Stimulated activated naive CD4-positive, alpha-beta T cell (primary cell): ENCODE data around the gene CACNA2D3.

Source experiments
- DNase-seq, 6 experiments: peaks; one replicate each; lab custom pipeline; 2025; lab: John Stamatoyannopoulos, UW

The CACNA2D3 gene

DNA sequence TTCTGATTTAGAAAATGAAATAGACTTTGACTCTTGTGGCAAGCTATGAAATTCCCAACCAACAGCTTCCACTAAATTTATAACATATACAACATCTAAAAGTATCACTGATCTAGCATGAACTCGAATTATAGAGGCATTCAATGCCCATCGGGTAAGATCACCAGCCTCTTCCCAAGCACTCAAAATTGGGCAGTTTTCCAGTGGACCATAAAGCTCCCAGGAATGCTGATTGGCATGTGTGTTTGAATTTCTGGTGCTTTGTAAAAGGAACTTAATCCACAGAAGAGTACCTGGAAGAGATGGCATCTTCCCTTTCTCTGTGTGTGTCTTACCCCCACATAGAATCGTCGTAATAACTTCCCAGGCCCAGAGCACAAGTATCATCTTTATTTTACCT, 795.5 kb downstream of the CACNA2D3 start:
- no peak for DNase-seq

- no peak for DNase-seq
Measured at GRCh38 chr3:54918516-54918915, 796.2 kb downstream of the CACNA2D3 start.

GRCh38 chr3:54928046-54928770, 805.9 kb downstream of the CACNA2D3 start, which contains the start of gene LRTM1:
Gene LRTM1 (minus strand): TSS chr3:54928059. CDS start chr3:54927911, 148 bp downstream.
- DNase-seq, result no peak

GRCh38 chr3:54931182-54931581, 808.8 kb downstream of the CACNA2D3 start:
- DNase-seq, result no peak

- no peak for DNase-seq
Measured at GRCh38 chr3:54932606-54933005, 810.3 kb downstream of the CACNA2D3 start.

- DNase-seq, result no peak
Measured at GRCh38 chr3:54935869-54936268, 813.5 kb downstream of the CACNA2D3 start.

- DNase-seq, result no peak
Measured at GRCh38 chr3:54936561-54936960, 814.2 kb downstream of the CACNA2D3 start.

DNA sequence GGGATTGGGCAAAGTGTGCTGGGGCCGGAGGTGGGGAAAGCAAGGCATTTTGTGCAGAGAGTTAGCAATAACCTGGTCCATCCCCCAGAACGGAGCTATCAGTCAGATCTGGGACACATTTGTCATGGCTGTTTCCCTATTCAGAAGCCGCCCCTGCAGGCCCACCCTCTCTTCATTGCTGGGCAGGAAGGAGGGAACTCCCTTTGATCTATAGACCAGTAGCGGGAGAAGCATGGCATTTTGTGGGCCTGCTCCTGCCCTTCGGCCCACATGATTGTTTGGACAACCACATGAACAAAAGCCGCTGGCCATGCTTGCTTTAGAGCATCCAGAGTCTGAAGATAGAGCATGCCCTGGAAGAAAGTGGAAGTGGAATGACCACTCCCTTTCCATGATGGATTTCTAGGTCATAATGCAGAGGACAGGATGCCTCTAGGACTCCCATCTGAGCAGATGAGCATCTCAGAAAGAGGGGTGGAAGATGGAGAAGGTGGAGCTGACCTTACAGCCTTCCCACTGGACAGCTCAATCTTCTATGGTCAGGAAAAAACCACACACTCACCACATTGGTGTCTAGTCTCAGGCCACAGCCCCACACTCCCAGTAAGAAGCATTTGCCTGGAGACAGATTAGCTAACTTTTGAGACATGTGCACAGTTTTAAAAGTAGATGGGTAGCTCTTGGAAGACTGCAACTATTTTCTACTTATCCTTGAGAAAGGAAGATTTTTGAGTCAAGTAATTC, 817.4 kb downstream of the CACNA2D3 start:
- no peak for DNase-seq

DNA sequence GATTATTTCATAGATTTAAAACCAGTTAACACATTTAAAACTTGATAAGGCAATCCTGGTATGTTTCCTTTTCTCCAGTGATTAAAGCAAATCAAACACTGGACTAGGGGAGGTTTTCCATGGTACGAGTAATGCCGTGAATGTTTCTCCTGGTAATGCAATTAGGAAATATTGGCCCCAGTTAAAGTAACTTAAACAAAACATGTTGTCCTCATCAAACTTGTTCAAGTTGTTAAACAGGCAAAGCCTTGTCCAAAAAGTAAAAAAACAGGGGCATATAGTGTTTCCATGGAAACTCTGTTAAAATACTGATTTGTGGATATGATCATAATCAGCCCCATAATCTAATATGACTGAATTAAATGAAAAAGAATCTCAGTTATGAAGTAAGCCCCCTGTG, 818.6 kb downstream of the CACNA2D3 start:
- DNase-seq, result no peak

DNA sequence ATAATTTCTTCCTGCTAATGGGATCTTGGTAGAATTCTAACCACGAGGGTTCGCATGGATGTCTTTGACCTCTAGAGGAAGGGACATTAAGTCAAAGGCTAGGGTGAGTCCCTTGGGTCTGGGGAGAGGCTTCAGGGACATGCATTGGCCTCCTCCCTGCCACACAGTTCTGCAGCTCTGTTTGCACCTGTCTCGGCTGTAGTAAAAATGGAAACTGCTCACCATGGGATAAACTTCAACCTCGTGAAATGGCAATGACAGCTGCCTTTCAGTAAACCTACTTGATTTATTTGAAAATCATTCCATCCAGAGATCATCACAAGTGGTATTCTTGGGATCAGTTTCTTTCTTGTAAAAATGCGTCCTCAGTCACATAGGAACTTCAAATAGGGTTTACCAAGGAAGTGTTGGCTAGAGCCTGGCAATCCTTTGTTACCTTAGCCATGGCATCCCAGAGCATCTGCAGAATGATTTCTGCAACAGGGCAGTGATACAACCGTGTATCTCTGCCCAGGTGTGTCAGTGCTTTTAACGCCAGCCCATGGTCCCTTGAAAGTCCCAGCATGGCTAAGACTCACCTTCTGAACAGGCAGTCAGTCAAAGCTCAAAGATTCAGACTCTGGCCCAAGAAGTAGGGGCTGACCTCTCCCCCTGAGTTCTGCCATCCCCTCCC, 819.5 kb downstream of the CACNA2D3 start:
- DNase-seq, result no peak

DNA sequence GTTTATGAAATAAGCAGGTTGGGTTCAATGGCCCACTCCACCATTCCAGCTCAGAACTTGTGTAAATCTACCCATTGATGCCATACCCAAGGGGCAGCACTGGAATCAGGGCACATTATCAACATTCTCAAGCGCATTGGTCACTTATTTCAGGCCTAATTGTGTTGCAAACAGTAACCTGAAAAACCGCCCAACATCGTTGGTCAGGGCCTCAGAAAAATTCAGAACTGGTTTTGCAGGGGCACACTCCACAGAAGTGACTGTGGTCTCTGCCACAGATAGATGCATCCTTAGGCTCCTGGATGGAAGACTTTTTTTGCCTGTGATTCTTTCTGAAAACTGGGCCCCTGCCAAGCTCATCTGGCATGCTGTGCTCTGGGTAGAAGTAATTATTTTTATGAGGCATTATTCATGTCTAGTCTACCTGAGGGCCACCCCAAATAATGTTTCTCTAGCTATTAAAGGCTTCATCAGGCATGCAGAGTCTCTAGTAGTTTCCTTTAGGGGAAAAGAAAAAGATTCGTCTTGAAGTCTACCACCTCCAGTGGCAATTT, 827.2 kb downstream of the CACNA2D3 start:
- no peak for DNase-seq

DNA sequence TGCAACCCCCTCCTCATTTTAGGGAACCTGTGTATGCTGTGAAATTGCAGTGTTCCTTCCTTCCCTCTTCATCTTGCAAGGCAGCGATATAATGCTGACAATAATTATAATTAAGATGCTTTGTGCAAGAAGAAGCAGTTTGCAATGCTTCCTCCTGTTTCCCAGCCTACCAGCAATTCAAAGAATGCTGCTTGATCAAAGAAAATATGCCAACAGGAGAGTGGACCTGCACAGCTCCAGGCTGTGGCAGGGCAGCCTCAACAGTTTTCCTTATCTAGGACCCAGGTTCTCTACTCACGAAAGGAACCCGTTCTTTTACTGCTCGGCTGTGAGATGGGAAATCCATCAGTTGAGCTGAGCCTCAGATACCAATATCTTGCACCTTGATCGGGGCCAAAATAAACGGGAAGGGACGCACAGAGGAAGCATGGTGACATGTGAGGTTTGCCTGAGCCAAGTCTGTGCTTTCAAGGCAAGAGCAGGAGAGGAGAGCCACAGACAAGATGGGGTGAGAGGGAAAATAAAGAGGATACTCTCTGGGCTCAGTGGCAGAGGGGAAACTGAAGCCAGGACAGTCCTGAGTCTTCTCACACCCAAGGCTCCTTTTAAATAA, 828.1 kb downstream of the CACNA2D3 start:
- no peak for DNase-seq

DNA sequence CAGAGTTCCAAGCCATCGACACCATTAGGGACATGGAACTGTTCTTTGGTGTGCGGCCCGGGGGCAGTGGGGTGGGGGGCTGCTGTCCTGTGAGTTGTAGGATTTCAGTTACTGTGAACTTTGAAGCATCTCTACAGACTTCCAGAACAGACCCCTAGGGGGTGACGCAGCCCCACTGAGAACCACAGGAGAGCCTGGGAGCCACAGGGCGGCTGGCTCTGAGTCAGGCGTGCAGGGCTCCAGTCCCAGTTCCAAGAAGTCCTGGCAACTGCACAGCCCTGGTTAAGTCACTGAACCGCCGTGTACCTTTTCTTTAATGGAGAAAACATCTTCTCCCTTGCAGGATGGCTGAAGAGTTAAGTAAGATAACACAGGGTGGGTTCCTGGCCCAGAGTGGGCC, 829.1 kb downstream of the CACNA2D3 start:
- DNase-seq, result no peak

- no peak for DNase-seq
Measured at GRCh38 chr3:54954022-54954421, 831.7 kb downstream of the CACNA2D3 start.

DNA sequence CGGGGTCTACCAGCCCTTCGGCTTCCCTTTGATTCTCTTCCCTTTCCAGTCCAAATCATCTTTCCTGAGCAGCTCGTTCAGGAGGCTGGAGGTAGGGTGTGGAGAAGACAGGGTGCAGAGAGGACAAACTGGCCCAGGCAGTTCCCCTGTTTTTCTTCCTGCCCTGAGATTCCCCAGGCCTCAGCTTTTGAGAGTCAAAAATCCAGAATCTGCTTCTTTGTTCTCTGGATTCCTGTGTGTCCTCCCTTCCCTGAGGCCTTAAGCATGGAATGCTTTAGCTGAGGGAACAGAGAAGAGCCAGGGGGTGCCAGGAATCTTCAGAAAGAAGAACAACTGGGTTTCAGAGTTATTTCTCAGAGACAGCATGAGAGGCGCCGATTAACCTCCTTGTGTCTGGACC, 832.2 kb downstream of the CACNA2D3 start:
- DNase-seq, result no peak

- no peak for DNase-seq
Measured at GRCh38 chr3:54955496-54955895, 833.1 kb downstream of the CACNA2D3 start.

DNA sequence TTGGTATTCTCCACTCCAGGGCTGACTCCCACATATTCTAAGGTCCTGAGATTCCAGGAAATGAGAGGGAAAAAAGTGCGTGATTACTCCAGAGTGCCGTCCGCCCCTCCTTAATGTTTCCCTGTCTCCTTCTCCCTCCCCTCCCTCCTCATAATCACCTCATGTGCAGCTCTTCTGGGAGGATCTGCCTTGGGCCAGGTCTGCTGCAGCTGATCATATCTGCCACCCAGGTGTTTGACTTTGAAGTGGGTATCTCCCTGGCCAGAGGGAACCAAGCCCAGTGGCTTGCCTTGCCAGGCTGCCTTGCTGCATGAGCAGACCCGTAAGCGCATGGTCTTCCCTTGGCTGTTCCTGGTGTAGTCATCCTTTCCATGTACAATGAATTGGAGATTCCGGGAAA, 833.6 kb downstream of the CACNA2D3 start:
- DNase-seq, result no peak

- DNase-seq, result no peak
Measured at GRCh38 chr3:54957711-54958110, 835.4 kb downstream of the CACNA2D3 start.

- no peak for DNase-seq
Measured at GRCh38 chr3:54960082-54960481, 837.7 kb downstream of the CACNA2D3 start.

- no peak for DNase-seq
Measured at GRCh38 chr3:54960701-54961100, 838.3 kb downstream of the CACNA2D3 start.

- DNase-seq, result no peak
Measured at GRCh38 chr3:54962200-54962599, 839.8 kb downstream of the CACNA2D3 start.

GRCh38 chr3:54963641-54964040, 841.3 kb downstream of the CACNA2D3 start:
- no peak for DNase-seq
